ENCODE data around the gene SEMA3D.

SEMA3D gene

GRCh38 chr7:85175217-85175616 is 11.6 kb downstream of the SEMA3D start:
- no peaks in the 10 kb centered on the region for H3K4me1 ChIP-seq (ENCODE audit: control extremely low read depth in 1 of 4, control insufficient read depth in 4 of 4, insufficient read depth in 4 of 4, low read length in 3 of 4)
- 100% methylated on average over 1 of the region's 3 CpGs for WGBS (ENCODE audit: insufficient coverage)
- CTCF ChIA-PET = no interaction called here
- no peak overlapping the region for H3K4me3 ChIP-seq (ENCODE audit: control insufficient read depth in 1 of 7, extremely low read depth in 1 of 7, insufficient read depth in 4 of 7, low read depth in 2 of 7, low read length in 6 of 7)
- H3K27ac ChIP-seq (ENCODE audit: insufficient read depth in 1 of 2, low read depth in 1 of 2, low read length in 2 of 2, poor library complexity in 1 of 2, severe bottlenecking in 2 of 2) = no peak overlapping the region
- DNase-seq = no peak
- peaks cover 0 to 12% (median 7%) of the 10 kb centered on the region in 5 experiments for H3K9me3 ChIP-seq (ENCODE audit: control extremely low read depth in 1 of 5, control insufficient read depth in 4 of 5, insufficient read depth in 2 of 5, low read depth in 1 of 5, low read length in 4 of 5)
- POLR2A ChIA-PET = no interaction called here
- no peaks in the 10 kb centered on the region for H3K36me3 ChIP-seq (ENCODE audit: control insufficient read depth in 4 of 4, insufficient read depth in 4 of 4, low read length in 3 of 4)
- no peaks in the 10 kb centered on the region for H3K27me3 ChIP-seq (replicated peaks in 2 of 5; ENCODE audit: control insufficient read depth in 4 of 5, insufficient read depth in 5 of 5, low read length in 4 of 5)

DNA sequence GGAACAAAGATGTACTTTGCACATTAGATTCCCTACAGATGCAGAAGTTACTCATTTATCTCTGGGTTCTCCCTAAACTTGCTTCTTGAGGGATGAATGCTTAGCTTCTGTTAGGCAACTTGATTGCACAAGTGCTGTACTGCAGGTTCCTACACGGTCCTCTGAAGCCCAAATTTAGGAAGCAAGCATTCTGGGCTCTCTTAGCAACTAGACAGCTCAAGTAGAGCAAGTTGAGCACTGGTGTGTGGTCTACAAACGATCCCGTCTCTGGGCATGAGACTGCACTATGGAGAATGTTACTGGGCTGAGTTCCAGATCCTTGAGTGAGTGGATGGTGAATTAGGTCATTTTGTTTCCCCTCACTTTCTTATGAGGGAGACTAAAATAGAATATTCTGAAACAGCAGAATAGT is 14.3 kb downstream of the SEMA3D start:
- no peak overlapping the region for H3K4me3 ChIP-seq (ENCODE audit: control insufficient read depth in 1 of 7, extremely low read depth in 1 of 7, insufficient read depth in 4 of 7, low read depth in 2 of 7, low read length in 6 of 7)
- ChIA-PET CTCF (no interaction called here), POLR2A (interaction anchor here (0.6 kb wide), 1 partner anchor 36 kb away, joined by 3 read pairs; no protein-coding TSS in a partner anchor)
- DNase-seq = no peak
- WGBS (ENCODE audit: insufficient coverage) = 76% methylated on average over 3 of the region's 3 CpGs
- H3K4me1 ChIP-seq (ENCODE audit: control extremely low read depth in 1 of 4, control insufficient read depth in 4 of 4, insufficient read depth in 4 of 4, low read length in 3 of 4) = no peaks in the 10 kb centered on the region
- no peaks in the 10 kb centered on the region for H3K27me3 ChIP-seq (replicated peaks in 2 of 5; ENCODE audit: control insufficient read depth in 4 of 5, insufficient read depth in 5 of 5, low read length in 4 of 5)
- H3K36me3 ChIP-seq (ENCODE audit: control insufficient read depth in 4 of 4, insufficient read depth in 4 of 4, low read length in 3 of 4) = no peaks in the 10 kb centered on the region
- no peaks in the 10 kb centered on the region for H3K9me3 ChIP-seq (ENCODE audit: control extremely low read depth in 1 of 5, control insufficient read depth in 4 of 5, insufficient read depth in 2 of 5, low read depth in 1 of 5, low read length in 4 of 5)
- no peak overlapping the region for H3K27ac ChIP-seq (ENCODE audit: insufficient read depth in 1 of 2, low read depth in 1 of 2, low read length in 2 of 2, poor library complexity in 1 of 2, severe bottlenecking in 2 of 2)

DNA sequence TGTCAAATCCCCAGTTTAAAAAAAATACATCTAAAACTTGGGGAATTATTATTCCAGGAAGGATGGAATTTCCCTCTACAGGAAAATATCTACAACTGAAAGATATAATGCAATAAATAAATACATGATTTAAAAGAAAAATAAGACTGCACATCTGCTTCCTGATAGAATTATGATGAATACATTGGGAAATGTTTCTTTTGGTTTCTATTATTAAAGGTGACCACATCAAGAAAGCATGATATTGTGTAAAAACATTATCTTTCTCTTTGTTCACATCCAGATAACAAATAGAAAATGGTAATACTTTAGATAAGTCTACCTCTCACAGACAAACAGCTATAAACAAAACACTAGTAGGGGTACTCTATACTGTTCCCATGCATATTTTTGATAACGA is 19.2 kb downstream of the SEMA3D start:
- Histone ChIP-seq H3K36me3 (ENCODE audit: control insufficient read depth in 4 of 4, insufficient read depth in 4 of 4, low read length in 3 of 4) (no peaks in the 10 kb centered on the region), H3K4me1 (ENCODE audit: control extremely low read depth in 1 of 4, control insufficient read depth in 4 of 4, insufficient read depth in 4 of 4, low read length in 3 of 4) (no peaks in the 10 kb centered on the region), H3K9me3 (ENCODE audit: control extremely low read depth in 1 of 5, control insufficient read depth in 4 of 5, insufficient read depth in 2 of 5, low read depth in 1 of 5, low read length in 4 of 5) (no peaks in the 10 kb centered on the region), H3K27me3 (replicated peaks in 2 of 5; ENCODE audit: control insufficient read depth in 4 of 5, insufficient read depth in 5 of 5, low read length in 4 of 5) (no peaks in the 10 kb centered on the region), H3K27ac (ENCODE audit: insufficient read depth in 1 of 2, low read depth in 1 of 2, low read length in 2 of 2, poor library complexity in 1 of 2, severe bottlenecking in 2 of 2) (no peak overlapping the region), H3K4me3 (ENCODE audit: control insufficient read depth in 1 of 7, extremely low read depth in 1 of 7, insufficient read depth in 4 of 7, low read depth in 2 of 7, low read length in 6 of 7) (no peak overlapping the region)
- POLR2A ChIA-PET = no interaction called here
- CTCF ChIA-PET = no interaction called here
- no peak for DNase-seq
- no CpG with 5 or more reads among the region's 1 CpG for WGBS (ENCODE audit: insufficient coverage)

GRCh38 chr7:85165263-85165662 is 21.6 kb downstream of the SEMA3D start:
- CTCF ChIA-PET = no interaction called here

DNA sequence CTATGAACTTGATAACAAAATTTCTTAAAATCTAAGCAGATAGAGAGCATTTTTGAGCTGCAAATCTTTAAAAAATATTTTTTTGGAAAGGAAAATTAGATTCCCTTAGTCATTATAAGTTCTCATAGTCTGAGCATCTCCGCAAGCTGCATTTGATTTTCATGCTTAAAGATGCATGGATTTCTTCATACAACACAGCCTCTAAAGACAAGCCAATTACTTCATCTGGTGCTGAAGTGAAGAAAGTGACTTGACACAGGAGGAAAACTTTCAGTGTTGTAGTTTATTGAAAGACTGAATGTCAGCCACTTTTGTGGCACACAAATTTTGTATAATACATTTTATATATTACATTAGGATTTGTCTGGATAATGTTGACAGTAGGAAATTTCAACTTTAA is 22.5 kb downstream of the SEMA3D start:
- Histone ChIP-seq H3K27me3 (replicated peaks in 2 of 5; ENCODE audit: control insufficient read depth in 4 of 5, insufficient read depth in 5 of 5, low read length in 4 of 5) (no peaks in the 10 kb centered on the region), H3K9me3 (ENCODE audit: control extremely low read depth in 1 of 5, control insufficient read depth in 4 of 5, insufficient read depth in 2 of 5, low read depth in 1 of 5, low read length in 4 of 5) (no peaks in the 10 kb centered on the region), H3K4me3 (ENCODE audit: control insufficient read depth in 1 of 7, extremely low read depth in 1 of 7, insufficient read depth in 4 of 7, low read depth in 2 of 7, low read length in 6 of 7) (no peak overlapping the region), H3K4me1 (ENCODE audit: control extremely low read depth in 1 of 4, control insufficient read depth in 4 of 4, insufficient read depth in 4 of 4, low read length in 3 of 4) (no peaks in the 10 kb centered on the region), H3K36me3 (ENCODE audit: control insufficient read depth in 4 of 4, insufficient read depth in 4 of 4, low read length in 3 of 4) (no peaks in the 10 kb centered on the region), H3K27ac (ENCODE audit: insufficient read depth in 1 of 2, low read depth in 1 of 2, low read length in 2 of 2, poor library complexity in 1 of 2, severe bottlenecking in 2 of 2) (no peak overlapping the region)
- DNase-seq = no peak
- WGBS (ENCODE audit: insufficient coverage) = no CpG with 5 or more reads among the region's 1 CpG
- POLR2A ChIA-PET = no interaction called here
- CTCF ChIA-PET = no interaction called here

More at GRCh38 chr7:85165263-85165662, 21.6 kb downstream of the SEMA3D start:
- H3K9me3 ChIP-seq (ENCODE audit: control extremely low read depth in 1 of 5, control insufficient read depth in 4 of 5, insufficient read depth in 2 of 5, low read depth in 1 of 5, low read length in 4 of 5) = no peaks in the 10 kb centered on the region
- no peaks in the 10 kb centered on the region for H3K36me3 ChIP-seq (ENCODE audit: control insufficient read depth in 4 of 4, insufficient read depth in 4 of 4, low read length in 3 of 4)
- WGBS (ENCODE audit: insufficient coverage) = 98% methylated on average over 5 of the region's 5 CpGs
- H3K4me1 ChIP-seq (ENCODE audit: control extremely low read depth in 1 of 4, control insufficient read depth in 4 of 4, insufficient read depth in 4 of 4, low read length in 3 of 4) = no peaks in the 10 kb centered on the region
- no peak overlapping the region for H3K4me3 ChIP-seq (ENCODE audit: control insufficient read depth in 1 of 7, extremely low read depth in 1 of 7, insufficient read depth in 4 of 7, low read depth in 2 of 7, low read length in 6 of 7)
- POLR2A ChIA-PET = no interaction called here
- no peaks in the 10 kb centered on the region for H3K27me3 ChIP-seq (replicated peaks in 2 of 5; ENCODE audit: control insufficient read depth in 4 of 5, insufficient read depth in 5 of 5, low read length in 4 of 5)
- no peak overlapping the region for H3K27ac ChIP-seq (ENCODE audit: insufficient read depth in 1 of 2, low read depth in 1 of 2, low read length in 2 of 2, poor library complexity in 1 of 2, severe bottlenecking in 2 of 2)
- DNase-seq = no peak

DNA sequence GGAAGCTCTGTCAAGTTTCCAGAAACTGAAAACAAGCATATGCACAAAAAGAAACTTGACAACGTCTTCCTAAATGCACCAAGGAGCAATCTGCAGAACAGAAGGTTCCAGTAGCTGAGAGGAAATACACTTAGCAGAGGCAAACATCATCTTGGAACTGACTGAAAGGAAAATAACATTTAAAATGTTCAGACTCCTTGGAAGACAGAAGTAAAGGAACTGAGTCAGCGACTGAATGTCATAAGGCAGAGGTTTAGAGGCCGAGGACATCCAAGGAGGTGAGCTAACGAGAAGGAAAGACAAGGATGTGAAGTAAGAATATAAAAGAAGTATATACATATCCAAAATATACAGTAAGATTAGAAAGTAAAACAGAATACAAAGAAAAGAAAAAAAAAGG is 24.1 kb downstream of the SEMA3D start:
- CTCF ChIA-PET = no interaction called here
- POLR2A ChIA-PET = no interaction called here
- 100% methylated on average over 2 of the region's 4 CpGs for WGBS (ENCODE audit: insufficient coverage)
- no peak overlapping the region for H3K4me3 ChIP-seq (ENCODE audit: control insufficient read depth in 1 of 7, extremely low read depth in 1 of 7, insufficient read depth in 4 of 7, low read depth in 2 of 7, low read length in 6 of 7)
- no peaks in the 10 kb centered on the region for H3K4me1 ChIP-seq (ENCODE audit: control extremely low read depth in 1 of 4, control insufficient read depth in 4 of 4, insufficient read depth in 4 of 4, low read length in 3 of 4)
- H3K9me3 ChIP-seq (ENCODE audit: control extremely low read depth in 1 of 5, control insufficient read depth in 4 of 5, insufficient read depth in 2 of 5, low read depth in 1 of 5, low read length in 4 of 5) = peaks cover 0 to 3% (median 0%) of the 10 kb centered on the region in 5 experiments
- H3K27me3 ChIP-seq (replicated peaks in 2 of 5; ENCODE audit: control insufficient read depth in 4 of 5, insufficient read depth in 5 of 5, low read length in 4 of 5) = no peaks in the 10 kb centered on the region
- DNase-seq = no peak
- no peaks in the 10 kb centered on the region for H3K36me3 ChIP-seq (ENCODE audit: control insufficient read depth in 4 of 4, insufficient read depth in 4 of 4, low read length in 3 of 4)
- no peak overlapping the region for H3K27ac ChIP-seq (ENCODE audit: insufficient read depth in 1 of 2, low read depth in 1 of 2, low read length in 2 of 2, poor library complexity in 1 of 2, severe bottlenecking in 2 of 2)

DNA sequence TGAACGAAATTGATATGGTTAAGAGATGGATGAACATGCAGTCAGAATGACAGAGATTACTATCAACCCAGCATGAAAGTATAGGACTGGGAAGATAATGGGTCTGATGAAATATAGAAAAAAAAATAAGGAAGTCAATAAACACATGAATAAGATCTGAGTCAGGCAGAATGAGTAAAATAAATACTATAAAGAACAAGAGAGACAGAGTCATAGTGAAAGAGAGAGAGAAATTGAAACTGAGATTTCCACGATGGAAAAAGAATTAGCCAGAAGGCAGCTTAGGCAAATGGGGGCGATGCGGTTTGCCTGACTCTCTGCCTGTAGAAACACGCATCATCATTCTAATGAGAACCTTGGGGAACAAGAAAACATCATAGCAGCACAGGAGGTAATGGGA is 26.6 kb downstream of the SEMA3D start:
- Histone ChIP-seq H3K4me3 (ENCODE audit: control insufficient read depth in 1 of 7, extremely low read depth in 1 of 7, insufficient read depth in 4 of 7, low read depth in 2 of 7, low read length in 6 of 7) (no peak overlapping the region), H3K27me3 (replicated peaks in 2 of 5; ENCODE audit: control insufficient read depth in 4 of 5, insufficient read depth in 5 of 5, low read length in 4 of 5) (no peaks in the 10 kb centered on the region), H3K36me3 (ENCODE audit: control insufficient read depth in 4 of 4, insufficient read depth in 4 of 4, low read length in 3 of 4) (no peaks in the 10 kb centered on the region), H3K27ac (ENCODE audit: insufficient read depth in 1 of 2, low read depth in 1 of 2, low read length in 2 of 2, poor library complexity in 1 of 2, severe bottlenecking in 2 of 2) (no peak overlapping the region), H3K9me3 (ENCODE audit: control extremely low read depth in 1 of 5, control insufficient read depth in 4 of 5, insufficient read depth in 2 of 5, low read depth in 1 of 5, low read length in 4 of 5) (peaks cover 0 to 3% (median 0%) of the 10 kb centered on the region in 5 experiments), H3K4me1 (ENCODE audit: control extremely low read depth in 1 of 4, control insufficient read depth in 4 of 4, insufficient read depth in 4 of 4, low read length in 3 of 4) (no peaks in the 10 kb centered on the region)
- ChIA-PET POLR2A (no interaction called here), CTCF (no interaction called here)
- 100% methylated on average over 4 of the region's 5 CpGs for whole genome bisulfite sequencing (ENCODE audit: insufficient coverage)
- no peak for DNase-seq

Measured in common myeloid progenitor, CD34-positive (primary cell).